BE2C (cell line): ENCODE data around the gene ACVR1B.

Source experiments
- DNase-seq: peaks from one replicate; pipeline ENCODE4 v3.0.0-alpha.2; 2020
- H3K27me3 ChIP-seq: fragments of 250-450 bp; sonication (Bioruptor Pico); 2 replicates; pipeline ENCODE4 v1.5.1; 2020; ENCODE audit warnings: mild to moderate bottlenecking
- H3K36me3 ChIP-seq: fragments of 250-450 bp; sonication (Bioruptor Pico); 2 replicates; pipeline ENCODE4 v1.5.1; 2020; ENCODE audit warnings: mild to moderate bottlenecking
- H3K4me1 ChIP-seq: fragments of 250-450 bp; sonication (Bioruptor Pico); 2 replicates; pipeline ENCODE4 v1.5.1; 2020
- H3K4me3 ChIP-seq: 2 replicates; pipeline ENCODE4 v1.5.1; 2011; ENCODE audit warnings: low read depth, low read length
- H3K9me3 ChIP-seq: fragments of 250-450 bp; sonication (Bioruptor Pico); 2 replicates; pipeline ENCODE4 v1.5.1; 2020
- CTCF ChIP-seq: IDR thresholded peaks from 2 replicates; pipeline ENCODE4 v1.5.1; 2012; ENCODE audit warnings: mild to moderate bottlenecking, low read depth, low read length

The ACVR1B gene

GRCh38 chr12:51911307-51911706 is 40.2 kb upstream of the ACVR1B start:
- Histone ChIP-seq H3K4me1 (peaks cover 63% of the 10 kb centered on the region), H3K36me3 (no peaks in the 10 kb centered on the region), H3K9me3 (no peaks in the 10 kb centered on the region), H3K4me3 (no peak overlapping the region), H3K27me3 (no peaks in the 10 kb centered on the region)
- no peak for TF ChIP-seq CTCF
- no peak for DNase-seq

- no peaks in the 10 kb centered on the region for H3K9me3 ChIP-seq
- peak; percentile 56 for DNase-seq
- TF ChIP-seq CTCF: no peak
- no peaks in the 10 kb centered on the region for H3K36me3 ChIP-seq
- peaks cover 59% of the 10 kb centered on the region for H3K4me1 ChIP-seq
- H3K4me3 ChIP-seq: peak overlapping the region; percentile 28; the same call in 1 of the 2 replicates
- no peaks in the 10 kb centered on the region for H3K27me3 ChIP-seq
Measured at GRCh38 chr12:51911788-51912711, 39.4 kb upstream of the ACVR1B start.

- Histone ChIP-seq H3K4me3 (no peak overlapping the region), H3K36me3 (no peaks in the 10 kb centered on the region), H3K27me3 (no peaks in the 10 kb centered on the region), H3K9me3 (no peaks in the 10 kb centered on the region), H3K4me1 (peaks cover 72% of the 10 kb centered on the region)
- DNase-seq: no peak
- TF ChIP-seq CTCF: peak; percentile 6; the same call in 1 of the 2 replicates
Measured at GRCh38 chr12:51913071-51914033, 38.1 kb upstream of the ACVR1B start.

GRCh38 chr12:51914034-51914923 is 37.2 kb upstream of the ACVR1B start:
- peak; percentile 64 for DNase-seq
- no peaks in the 10 kb centered on the region for H3K36me3 ChIP-seq
- H3K27me3 ChIP-seq: no peaks in the 10 kb centered on the region
- no peaks in the 10 kb centered on the region for H3K9me3 ChIP-seq
- peaks cover 78% of the 10 kb centered on the region for H3K4me1 ChIP-seq
- TF ChIP-seq CTCF: no peak
- H3K4me3 ChIP-seq: no peak overlapping the region

GRCh38 chr12:51915003-51915625 is 36.4 kb upstream of the ACVR1B start:
- no peak for TF ChIP-seq CTCF
- no peaks in the 10 kb centered on the region for H3K27me3 ChIP-seq
- H3K9me3 ChIP-seq: no peaks in the 10 kb centered on the region
- H3K36me3 ChIP-seq: no peaks in the 10 kb centered on the region
- DNase-seq: no peak
- no peak overlapping the region for H3K4me3 ChIP-seq
- H3K4me1 ChIP-seq: peaks cover 71% of the 10 kb centered on the region
